Measurements from ENCODE around the gene ZNF410. TPM values are rescaled to one million over a fixed set of nuclear protein-coding genes. Genes with fewer than 3 reads are reported as not detected.
A peak's percentile ranks its signal among the peaks of the same experiment; 100 is the strongest.

The ZNF410 gene
- total RNA-seq, 1 donor from 2014 or later, result 39.0 TPM

DNA sequence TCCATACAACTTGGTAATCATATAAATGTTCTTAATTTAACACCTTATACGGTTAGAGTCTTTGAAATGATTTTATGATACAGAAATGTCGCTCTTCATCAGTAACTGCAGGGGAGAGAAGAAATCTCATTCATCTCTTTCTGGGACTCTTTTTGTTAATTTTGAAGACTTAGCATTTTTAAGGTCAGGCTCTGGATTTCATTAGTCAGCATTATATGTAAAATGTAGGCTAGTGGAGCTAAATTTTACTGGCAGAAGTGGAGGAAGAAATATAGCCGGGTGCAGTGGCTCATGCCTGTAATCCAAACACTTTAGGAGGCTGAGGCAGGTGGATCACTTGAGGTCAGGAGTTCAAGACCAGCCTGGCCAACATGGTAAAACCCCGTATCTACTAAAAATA lies 39.7 kb upstream of the ZNF410 start:
- Mint-ChIP-seq H3K27ac (ENCODE audit: unreplicated experiment) (no peak overlapping the region), H3K36me3 (ENCODE audit: low read depth, unreplicated experiment) (no peaks in the 10 kb centered on the region), H3K27me3 (ENCODE audit: unreplicated experiment) (peaks cover 3% of the 10 kb centered on the region), H3K9me3 (ENCODE audit: unreplicated experiment) (no peaks in the 10 kb centered on the region), H3K4me3 (ENCODE audit: unreplicated experiment) (no peak overlapping the region), H3K4me1 (ENCODE audit: unreplicated experiment) (peaks cover 10% of the 10 kb centered on the region)
- TF ChIP-seq, protein P1, sequence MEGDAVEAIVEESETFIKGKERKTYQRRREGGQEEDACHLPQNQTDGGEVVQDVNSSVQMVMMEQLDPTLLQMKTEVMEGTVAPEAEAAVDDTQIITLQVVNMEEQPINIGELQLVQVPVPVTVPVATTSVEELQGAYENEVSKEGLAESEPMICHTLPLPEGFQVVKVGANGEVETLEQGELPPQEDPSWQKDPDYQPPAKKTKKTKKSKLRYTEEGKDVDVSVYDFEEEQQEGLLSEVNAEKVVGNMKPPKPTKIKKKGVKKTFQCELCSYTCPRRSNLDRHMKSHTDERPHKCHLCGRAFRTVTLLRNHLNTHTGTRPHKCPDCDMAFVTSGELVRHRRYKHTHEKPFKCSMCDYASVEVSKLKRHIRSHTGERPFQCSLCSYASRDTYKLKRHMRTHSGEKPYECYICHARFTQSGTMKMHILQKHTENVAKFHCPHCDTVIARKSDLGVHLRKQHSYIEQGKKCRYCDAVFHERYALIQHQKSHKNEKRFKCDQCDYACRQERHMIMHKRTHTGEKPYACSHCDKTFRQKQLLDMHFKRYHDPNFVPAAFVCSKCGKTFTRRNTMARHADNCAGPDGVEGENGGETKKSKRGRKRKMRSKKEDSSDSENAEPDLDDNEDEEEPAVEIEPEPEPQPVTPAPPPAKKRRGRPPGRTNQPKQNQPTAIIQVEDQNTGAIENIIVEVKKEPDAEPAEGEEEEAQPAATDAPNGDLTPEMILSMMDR (IDR thresholded peaks at IDR 0.05; ENCODE audit: unreplicated experiment), result no peak
- no peak for DNase-seq (ENCODE audit: low spot score)

DNA sequence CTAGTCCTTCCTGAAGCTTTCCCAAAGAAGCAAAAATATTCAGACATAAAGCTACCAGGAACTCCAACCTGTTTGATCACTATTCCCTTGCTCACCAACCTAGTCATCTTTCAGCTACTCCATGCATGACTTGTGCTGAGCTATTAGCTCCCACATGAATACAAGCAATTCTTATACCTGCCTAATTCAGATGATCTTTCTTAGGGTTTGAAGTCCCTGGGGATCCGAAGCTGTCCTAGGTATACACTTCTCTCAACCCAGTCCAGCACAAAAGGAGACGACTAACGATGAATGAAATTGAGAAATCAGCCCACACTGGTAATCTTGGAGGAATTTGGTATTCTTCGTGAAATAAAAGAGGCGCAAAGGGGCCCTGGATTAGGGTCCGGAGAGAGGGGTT lies 35.7 kb upstream of the ZNF410 start:
- H3K9me3 Mint-ChIP-seq (ENCODE audit: unreplicated experiment), result no peaks in the 10 kb centered on the region

DNA sequence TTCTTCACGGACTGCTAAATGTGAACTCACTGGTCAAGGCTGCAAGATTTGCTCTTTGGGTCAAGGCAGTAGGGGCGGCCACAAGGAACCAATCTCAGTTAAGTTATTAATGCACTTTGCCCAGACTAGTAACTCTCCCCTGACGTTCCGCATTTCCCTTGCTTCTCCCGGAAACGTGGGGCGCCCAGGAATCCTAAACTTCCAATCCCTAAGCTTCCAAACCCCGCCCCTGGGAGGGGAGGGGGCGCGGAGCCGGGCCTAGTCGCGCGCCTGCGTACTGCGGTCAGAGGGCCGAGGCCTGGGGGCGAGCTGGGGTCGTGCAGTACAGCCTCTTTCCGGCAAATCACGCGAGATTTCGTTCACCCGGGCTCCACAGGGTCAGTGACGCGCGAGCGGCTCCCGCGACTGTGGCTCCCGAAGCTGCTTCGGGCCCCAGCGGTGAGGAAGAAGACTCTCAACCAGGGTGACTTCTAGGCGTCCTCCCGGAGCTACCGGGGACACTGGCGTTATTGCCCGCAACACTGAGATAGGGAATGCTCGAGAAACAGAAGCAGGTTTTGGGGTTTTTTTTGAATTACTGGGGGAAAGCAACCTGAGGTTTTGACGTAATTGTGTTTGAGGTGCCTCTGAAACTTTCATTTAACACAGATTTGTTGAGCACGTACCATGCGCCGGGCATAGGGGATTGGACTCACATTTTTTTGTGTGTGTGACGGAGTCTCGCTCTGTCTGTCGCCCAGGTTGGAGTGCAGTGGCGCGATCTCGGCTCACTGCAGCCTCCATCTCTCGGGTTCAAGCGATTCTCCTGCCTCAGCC lies 34.9 kb upstream of the ZNF410 start, which contains the start of gene PTGR2:
Gene PTGR2, plus strand, starts transcription at position 265 of the 816 bp plus-strand sequence. CDS start 7,032 bp downstream, outside the sequence.
- H3K27me3 Mint-ChIP-seq (ENCODE audit: unreplicated experiment), result peaks cover 8% of the 10 kb centered on the region
- peaks cover 17% of the 10 kb centered on the region for H3K4me1 Mint-ChIP-seq (ENCODE audit: unreplicated experiment)
- H3K36me3 Mint-ChIP-seq (ENCODE audit: low read depth, unreplicated experiment), result no peaks in the 10 kb centered on the region
- H3K4me3 Mint-ChIP-seq (ENCODE audit: unreplicated experiment), result peak within 1 kb of the TSS; percentile 98
- H3K9me3 Mint-ChIP-seq (ENCODE audit: unreplicated experiment), result no peaks in the 10 kb centered on the region
- TF ChIP-seq, protein P1 (IDR thresholded peaks at IDR 0.05; ENCODE audit: unreplicated experiment), result no peak
- DNase-seq (ENCODE audit: low spot score), result peak; percentile 100
- peak within 1 kb of the TSS; percentile 99 for H3K27ac Mint-ChIP-seq (ENCODE audit: unreplicated experiment)

More for the DNA sequence above, 35.7 kb upstream of the ZNF410 start:
- peak overlapping the region; percentile 99 for H3K27ac Mint-ChIP-seq (ENCODE audit: unreplicated experiment)
- no peaks in the 10 kb centered on the region for H3K36me3 Mint-ChIP-seq (ENCODE audit: low read depth, unreplicated experiment)
- no peak for DNase-seq (ENCODE audit: low spot score)
- H3K27me3 Mint-ChIP-seq (ENCODE audit: unreplicated experiment), result peaks cover 8% of the 10 kb centered on the region
- TF ChIP-seq, protein P1 (IDR thresholded peaks at IDR 0.05; ENCODE audit: unreplicated experiment), result no peak
- peak overlapping the region; percentile 98 for H3K4me3 Mint-ChIP-seq (ENCODE audit: unreplicated experiment)
- peaks cover 17% of the 10 kb centered on the region for H3K4me1 Mint-ChIP-seq (ENCODE audit: unreplicated experiment)

DNA sequence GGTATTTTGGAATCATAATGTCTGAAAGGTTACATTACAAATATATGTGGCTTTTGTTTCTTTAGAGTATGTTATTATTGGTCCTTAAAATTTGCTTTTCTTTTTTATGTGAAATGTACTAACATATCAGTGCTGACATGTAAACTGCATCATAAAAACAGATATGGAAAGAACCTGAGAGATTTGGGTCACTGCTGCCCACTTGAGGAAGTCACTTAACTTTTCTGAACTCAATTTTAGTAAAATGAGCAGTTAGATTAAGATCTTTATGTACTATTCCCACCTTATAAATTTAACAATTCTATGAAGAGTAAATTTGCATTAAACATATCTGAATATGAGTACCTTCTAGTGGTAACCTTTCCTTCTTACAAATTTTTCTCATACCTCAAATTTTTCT lies 27.5 kb upstream of the ZNF410 start:
- DNase-seq (ENCODE audit: low spot score), result no peak
- TF ChIP-seq, protein P1 (IDR thresholded peaks at IDR 0.05; ENCODE audit: unreplicated experiment), result no peak
- no peak overlapping the region for H3K4me3 Mint-ChIP-seq (ENCODE audit: unreplicated experiment)
- no peaks in the 10 kb centered on the region for H3K9me3 Mint-ChIP-seq (ENCODE audit: unreplicated experiment)
- H3K27me3 Mint-ChIP-seq (ENCODE audit: unreplicated experiment), result peaks cover under 1% of the 10 kb centered on the region
- peaks cover 2% of the 10 kb centered on the region for H3K36me3 Mint-ChIP-seq (ENCODE audit: low read depth, unreplicated experiment)
- H3K4me1 Mint-ChIP-seq (ENCODE audit: unreplicated experiment), result no peaks in the 10 kb centered on the region
- no peak overlapping the region for H3K27ac Mint-ChIP-seq (ENCODE audit: unreplicated experiment)

DNA sequence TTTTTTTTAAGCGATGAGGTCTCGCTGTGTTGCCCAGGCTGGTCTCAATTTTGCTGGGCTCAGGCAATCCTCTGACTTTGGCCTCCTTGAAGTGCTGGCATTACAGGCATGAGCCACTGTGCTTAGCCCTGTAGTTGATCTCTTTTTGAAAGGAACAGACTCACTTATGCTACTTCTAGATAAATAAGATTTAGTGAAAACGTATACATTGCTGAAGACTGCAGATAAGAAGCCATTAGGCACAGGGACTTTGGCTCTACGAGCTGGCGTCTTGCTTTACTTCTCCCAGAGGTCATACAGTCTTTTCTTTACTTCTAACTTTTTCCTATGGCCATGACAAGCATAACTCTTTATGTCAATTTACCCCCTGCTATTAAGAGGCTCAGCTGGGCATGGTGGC lies 25.6 kb upstream of the ZNF410 start:
- TF ChIP-seq, protein P1 (IDR thresholded peaks at IDR 0.05; ENCODE audit: unreplicated experiment), result no peak
- H3K36me3 Mint-ChIP-seq (ENCODE audit: low read depth, unreplicated experiment), result peaks cover 5% of the 10 kb centered on the region
- no peaks in the 10 kb centered on the region for H3K9me3 Mint-ChIP-seq (ENCODE audit: unreplicated experiment)
- DNase-seq (ENCODE audit: low spot score), result no peak
- H3K4me1 Mint-ChIP-seq (ENCODE audit: unreplicated experiment), result no peaks in the 10 kb centered on the region
- no peak overlapping the region for H3K27ac Mint-ChIP-seq (ENCODE audit: unreplicated experiment)
- H3K27me3 Mint-ChIP-seq (ENCODE audit: unreplicated experiment), result no peaks in the 10 kb centered on the region
- H3K4me3 Mint-ChIP-seq (ENCODE audit: unreplicated experiment), result no peak overlapping the region
